Stromal cell of bone marrow (primary cell): ENCODE measurements around the gene ZNF414.

ENCODE experiments used
- DNase-seq: peaks from one replicate; pipeline ENCODE4 v3.0.0-alpha.2; 2012; ENCODE audit warnings: low read depth

Gene ZNF414

GRCh38 chr19:8490395-8490760, 23.6 kb downstream of the ZNF414 start:
- DNase-seq, result no peak

GRCh38 chr19:8489561-8490394, 24.2 kb downstream of the ZNF414 start:
- no peak for DNase-seq

GRCh38 chr19:8488365-8488764, 25.6 kb downstream of the ZNF414 start:
- DNase-seq, result no peak

- DNase-seq, result no peak
Measured at GRCh38 chr19:8487137-8487851, 26.7 kb downstream of the ZNF414 start.

- no peak for DNase-seq
Measured at GRCh38 chr19:8486661-8487136, 27.3 kb downstream of the ZNF414 start.

GRCh38 chr19:8485561-8486371, 28.2 kb downstream of the ZNF414 start:
- DNase-seq, result no peak

- no peak for DNase-seq
Measured at GRCh38 chr19:8484331-8484894, 29.6 kb downstream of the ZNF414 start.

GRCh38 chr19:8483165-8483564, 30.8 kb downstream of the ZNF414 start:
- no peak for DNase-seq

- DNase-seq, result no peak
Measured at GRCh38 chr19:8482696-8483095, 31.3 kb downstream of the ZNF414 start.

GRCh38 chr19:8481616-8482015, 32.4 kb downstream of the ZNF414 start:
- no peak for DNase-seq

GRCh38 chr19:8481201-8481600, 32.8 kb downstream of the ZNF414 start:
- DNase-seq, result no peak

- DNase-seq, result no peak
Measured at GRCh38 chr19:8478598-8478997, 35.4 kb downstream of the ZNF414 start.

- DNase-seq, result no peak
Measured at GRCh38 chr19:8477889-8478288, 36.1 kb downstream of the ZNF414 start.

- no peak for DNase-seq
Measured at GRCh38 chr19:8476524-8476923, 37.4 kb downstream of the ZNF414 start.

GRCh38 chr19:8475005-8475404, 39.0 kb downstream of the ZNF414 start:
- DNase-seq, result no peak

GRCh38 chr19:8473648-8474476, 40.1 kb downstream of the ZNF414 start:
- no peak for DNase-seq

GRCh38 chr19:8469613-8470368, 44.2 kb downstream of the ZNF414 start:
- no peak for DNase-seq

- no peak for DNase-seq
Measured at GRCh38 chr19:8468761-8469373, 45.1 kb downstream of the ZNF414 start.

- no peak for DNase-seq
Measured at GRCh38 chr19:8468124-8468523, 45.8 kb downstream of the ZNF414 start.

- DNase-seq, result no peak
Measured at GRCh38 chr19:8466018-8466417, 47.9 kb downstream of the ZNF414 start.
